ENCODE data around the gene CFAP68. TPM values are rescaled to one million over a fixed set of nuclear protein-coding genes. Genes with fewer than 3 reads are reported as not detected.

The CFAP68 gene
- total and polyA plus RNA-seq, 10 of the 15 experiments (the other 5 are each of a cell fraction or from before 2014, with no cell fraction given) = 35.7 to 84.4 (median 64.1) TPM

DNA sequence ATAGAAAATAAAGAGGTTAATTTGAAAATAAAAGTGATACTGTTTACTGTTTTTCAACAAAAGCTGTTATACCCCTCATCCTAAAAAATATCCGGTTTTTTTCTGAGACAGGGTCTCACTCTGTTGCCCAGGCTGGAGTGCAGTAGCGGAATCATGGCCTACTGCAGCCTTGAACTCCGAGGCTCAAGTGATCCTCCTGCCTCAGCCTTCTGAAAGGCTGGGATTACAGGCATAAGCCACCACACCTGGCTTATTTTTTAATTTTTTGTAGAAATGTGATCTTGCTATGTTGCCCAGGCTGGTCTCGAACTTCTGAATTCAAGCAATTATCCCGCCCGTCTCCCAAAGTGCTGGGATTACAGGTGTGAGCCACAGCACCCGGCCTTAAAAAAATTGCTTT, 43.7 kb upstream of the CFAP68 start:
- TF ChIP-seq, protein P1, sequence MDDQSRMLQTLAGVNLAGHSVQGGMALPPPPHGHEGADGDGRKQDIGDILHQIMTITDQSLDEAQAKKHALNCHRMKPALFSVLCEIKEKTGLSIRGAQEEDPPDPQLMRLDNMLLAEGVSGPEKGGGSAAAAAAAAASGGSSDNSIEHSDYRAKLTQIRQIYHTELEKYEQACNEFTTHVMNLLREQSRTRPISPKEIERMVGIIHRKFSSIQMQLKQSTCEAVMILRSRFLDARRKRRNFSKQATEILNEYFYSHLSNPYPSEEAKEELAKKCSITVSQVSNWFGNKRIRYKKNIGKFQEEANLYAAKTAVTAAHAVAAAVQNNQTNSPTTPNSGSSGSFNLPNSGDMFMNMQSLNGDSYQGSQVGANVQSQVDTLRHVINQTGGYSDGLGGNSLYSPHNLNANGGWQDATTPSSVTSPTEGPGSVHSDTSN (IDR thresholded peaks at IDR 0.05; ENCODE audit: insufficient replicate concordance, low read depth, low read length) = no peak
- TF ChIP-seq HDAC2 (IDR thresholded peaks at IDR 0.05) = no peak
- no peak overlapping the region for H2AFZ ChIP-seq (ENCODE audit: control insufficient read depth, low read depth, low read length)
- RAD21 ChIA-PET (ENCODE audit: unreplicated experiment) = interaction anchor here (1.1 to 5.0 kb wide), 3 partner anchors 59 to 118 kb away, joined by 4 to 38 read pairs (median 6); partner anchors contain the start of gene PPP2R1B
- H3K27me3 ChIP-seq (replicated peaks in 1 of 2; ENCODE audit: control insufficient read depth in 2 of 2, insufficient read depth in 2 of 2, low read length in 1 of 2) = no peaks in the 10 kb centered on the region
- no peak overlapping the region for H3K27ac ChIP-seq (ENCODE audit: control insufficient read depth, insufficient read depth)
- no peaks in the 10 kb centered on the region for H3K9me3 ChIP-seq (replicated peaks; ENCODE audit: control insufficient read depth, insufficient read depth, low read length)
- FAIRE-seq (no peak), ATAC-seq (no peak), DNase-seq (ENCODE audit: low read depth, low spot score) (no peak)
- H3K4me1 ChIP-seq (ENCODE audit: control insufficient read depth, insufficient read depth, low read length) = peaks cover 6% of the 10 kb centered on the region; the same call in 1 of the 2 replicates
- no peaks in the 10 kb centered on the region for H4K20me1 ChIP-seq (ENCODE audit: control insufficient read depth, insufficient read depth)
- H3K36me3 ChIP-seq (ENCODE audit: control insufficient read depth in 2 of 2, insufficient read depth in 2 of 2, low read length in 1 of 2) = peaks cover 0 to 21% of the 10 kb centered on the region in 2 experiments; a peak in 3 of 4 replicates
- intact Hi-C loops (cut with micrococcal nuclease; ENCODE audit: unreplicated experiment) (no loop called here), in situ Hi-C loops (cut with MboI) (no loop called here)
- H3K79me2 ChIP-seq (ENCODE audit: control insufficient read depth, insufficient read depth, low read length) = no peaks in the 10 kb centered on the region
- no TSS peak for BruUV-seq (replicated peaks)
- H3K9ac ChIP-seq (ENCODE audit: control insufficient read depth, insufficient read depth, low read length) = no peak overlapping the region
- SMC1A ChIA-PET (ENCODE audit: uncharacterized antibody, unreplicated experiment) = interaction anchor here (1.0 to 3.9 kb wide), 6 partner anchors 10 to 249 kb away, joined by 3 to 24 read pairs (median 6); no protein-coding TSS in a partner anchor
- 96% methylated on average over 7 of the region's 7 CpGs for WGBS (ENCODE audit: insufficient coverage, insufficient replicate concordance, low lambda C conversion rate, missing lambda C conversion rate)
- H3K4me3 ChIP-seq = no peak overlapping the region
- CTCF ChIA-PET = interaction anchor here (1.2 to 5.2 kb wide), 7 partner anchors 58 to 275 kb away, joined by 4 to 32 read pairs (median 4); no protein-coding TSS in a partner anchor
- no peak overlapping the region for H3K4me2 ChIP-seq (ENCODE audit: control insufficient read depth, insufficient read depth)
- POLR2A ChIA-PET = interaction anchor here (1.4 kb wide), 1 partner anchor 59 kb away, joined by 4 read pairs; no protein-coding TSS in a partner anchor

DNA sequence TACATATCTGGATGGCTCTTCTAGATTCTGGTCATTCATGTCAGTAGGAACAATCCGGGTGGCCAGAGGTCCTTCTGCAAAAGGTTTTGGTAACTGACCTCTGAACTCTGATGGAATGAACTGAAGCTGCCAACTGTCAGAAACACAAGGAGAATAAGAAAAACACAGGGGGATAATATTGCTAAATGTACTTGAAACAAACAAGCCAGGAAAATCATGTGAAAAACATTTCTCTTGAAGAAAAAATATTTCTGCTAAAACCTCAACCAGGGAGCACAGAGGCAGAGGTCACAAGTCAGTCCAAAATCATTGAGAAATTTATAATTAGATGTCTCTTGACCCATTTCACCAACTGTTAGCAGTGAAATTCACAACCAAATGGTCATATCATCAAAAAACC, 43.2 kb upstream of the CFAP68 start:
- H3K9me3 ChIP-seq (replicated peaks; ENCODE audit: control insufficient read depth, insufficient read depth, low read length) = no peaks in the 10 kb centered on the region
- FAIRE-seq (no peak), ATAC-seq (no peak), DNase-seq (ENCODE audit: low read depth, low spot score) (no peak)
- peaks cover 0 to 22% of the 10 kb centered on the region in 2 experiments; a peak in 3 of 4 replicates for H3K36me3 ChIP-seq (ENCODE audit: control insufficient read depth in 2 of 2, insufficient read depth in 2 of 2, low read length in 1 of 2)
- no TSS peak for BruUV-seq (replicated peaks)
- H4K20me1 ChIP-seq (ENCODE audit: control insufficient read depth, insufficient read depth) = no peaks in the 10 kb centered on the region
- no peak overlapping the region for H3K9ac ChIP-seq (ENCODE audit: control insufficient read depth, insufficient read depth, low read length)
- H3K4me1 ChIP-seq (ENCODE audit: control insufficient read depth, insufficient read depth, low read length) = peaks cover 6% of the 10 kb centered on the region; the same call in 1 of the 2 replicates
- ChIA-PET CTCF (interaction anchor here (0.8 to 5.2 kb wide), 4 partner anchors 59 to 249 kb away, joined by 3 to 32 read pairs (median 4); no protein-coding TSS in a partner anchor), SMC1A (ENCODE audit: uncharacterized antibody, unreplicated experiment) (interaction anchor here (1.0 to 2.1 kb wide), 4 partner anchors 10 to 254 kb away, joined by 3 to 5 read pairs (median 4); no protein-coding TSS in a partner anchor), RAD21 (ENCODE audit: unreplicated experiment) (interaction anchor here (0.5 to 5.0 kb wide), 3 partner anchors 35 to 1508 kb away, joined by 3 to 38 read pairs (median 5); partner anchors contain the start of gene ALG9), POLR2A (no interaction called here)
- in situ Hi-C loops (cut with MboI) = no loop called here
- H3K27ac ChIP-seq (ENCODE audit: control insufficient read depth, insufficient read depth) = no peak overlapping the region
- TF ChIP-seq RUNX3 (IDR thresholded peaks at IDR 0.05; ENCODE audit: low read length) = no peak
- no peak for TF ChIP-seq SREBF1 (IDR thresholded peaks at IDR 0.05; ENCODE audit: low read length)
- no peak for TF ChIP-seq GABPA (IDR thresholded peaks at IDR 0.05; ENCODE audit: low read depth)
- TF ChIP-seq CEBPB (IDR thresholded peaks at IDR 0.05; ENCODE audit: borderline replicate concordance in 1 of 2, low read depth in 2 of 2, low read length in 2 of 2) = no peak
- TF ChIP-seq, protein P2, sequence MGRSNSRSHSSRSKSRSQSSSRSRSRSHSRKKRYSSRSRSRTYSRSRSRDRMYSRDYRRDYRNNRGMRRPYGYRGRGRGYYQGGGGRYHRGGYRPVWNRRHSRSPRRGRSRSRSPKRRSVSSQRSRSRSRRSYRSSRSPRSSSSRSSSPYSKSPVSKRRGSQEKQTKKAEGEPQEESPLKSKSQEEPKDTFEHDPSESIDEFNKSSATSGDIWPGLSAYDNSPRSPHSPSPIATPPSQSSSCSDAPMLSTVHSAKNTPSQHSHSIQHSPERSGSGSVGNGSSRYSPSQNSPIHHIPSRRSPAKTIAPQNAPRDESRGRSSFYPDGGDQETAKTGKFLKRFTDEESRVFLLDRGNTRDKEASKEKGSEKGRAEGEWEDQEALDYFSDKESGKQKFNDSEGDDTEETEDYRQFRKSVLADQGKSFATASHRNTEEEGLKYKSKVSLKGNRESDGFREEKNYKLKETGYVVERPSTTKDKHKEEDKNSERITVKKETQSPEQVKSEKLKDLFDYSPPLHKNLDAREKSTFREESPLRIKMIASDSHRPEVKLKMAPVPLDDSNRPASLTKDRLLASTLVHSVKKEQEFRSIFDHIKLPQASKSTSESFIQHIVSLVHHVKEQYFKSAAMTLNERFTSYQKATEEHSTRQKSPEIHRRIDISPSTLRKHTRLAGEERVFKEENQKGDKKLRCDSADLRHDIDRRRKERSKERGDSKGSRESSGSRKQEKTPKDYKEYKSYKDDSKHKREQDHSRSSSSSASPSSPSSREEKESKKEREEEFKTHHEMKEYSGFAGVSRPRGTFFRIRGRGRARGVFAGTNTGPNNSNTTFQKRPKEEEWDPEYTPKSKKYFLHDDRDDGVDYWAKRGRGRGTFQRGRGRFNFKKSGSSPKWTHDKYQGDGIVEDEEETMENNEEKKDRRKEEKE (IDR thresholded peaks at IDR 0.05) = no peak
- no peak for TF ChIP-seq MEF2A (IDR thresholded peaks at IDR 0.05; ENCODE audit: insufficient read depth, low read depth, low read length)
- no peak for TF ChIP-seq TAF1 (IDR thresholded peaks at IDR 0.05; ENCODE audit: borderline replicate concordance, low read depth, low read length)
- TF ChIP-seq PAX5 (IDR thresholded peaks at IDR 0.05; ENCODE audit: borderline replicate concordance, low read depth, low read length) = no peak
- TF ChIP-seq ZNF217 (IDR thresholded peaks at IDR 0.05) = no peak
- intact Hi-C loops (cut with micrococcal nuclease; ENCODE audit: unreplicated experiment) = no loop called here
- no peak overlapping the region for H3K4me3 ChIP-seq
- H3K4me2 ChIP-seq (ENCODE audit: control insufficient read depth, insufficient read depth) = no peak overlapping the region
- 92% methylated on average over 1 of the region's 1 CpG for WGBS (ENCODE audit: insufficient coverage, insufficient replicate concordance, low lambda C conversion rate, missing lambda C conversion rate)
- H3K79me2 ChIP-seq (ENCODE audit: control insufficient read depth, insufficient read depth, low read length) = no peaks in the 10 kb centered on the region
- no peaks in the 10 kb centered on the region for H3K27me3 ChIP-seq (replicated peaks in 1 of 2; ENCODE audit: control insufficient read depth in 2 of 2, insufficient read depth in 2 of 2, low read length in 1 of 2)
- H2AFZ ChIP-seq (ENCODE audit: control insufficient read depth, low read depth, low read length) = no peak overlapping the region
